ENCODE results near the gene SPECC1L. TPM values are rescaled to one million over a fixed set of nuclear protein-coding genes. Genes with fewer than 3 reads are reported as not detected.

The SPECC1L gene
- total RNA-seq, 1 donor from 2014 or later: 79.5 TPM

DNA sequence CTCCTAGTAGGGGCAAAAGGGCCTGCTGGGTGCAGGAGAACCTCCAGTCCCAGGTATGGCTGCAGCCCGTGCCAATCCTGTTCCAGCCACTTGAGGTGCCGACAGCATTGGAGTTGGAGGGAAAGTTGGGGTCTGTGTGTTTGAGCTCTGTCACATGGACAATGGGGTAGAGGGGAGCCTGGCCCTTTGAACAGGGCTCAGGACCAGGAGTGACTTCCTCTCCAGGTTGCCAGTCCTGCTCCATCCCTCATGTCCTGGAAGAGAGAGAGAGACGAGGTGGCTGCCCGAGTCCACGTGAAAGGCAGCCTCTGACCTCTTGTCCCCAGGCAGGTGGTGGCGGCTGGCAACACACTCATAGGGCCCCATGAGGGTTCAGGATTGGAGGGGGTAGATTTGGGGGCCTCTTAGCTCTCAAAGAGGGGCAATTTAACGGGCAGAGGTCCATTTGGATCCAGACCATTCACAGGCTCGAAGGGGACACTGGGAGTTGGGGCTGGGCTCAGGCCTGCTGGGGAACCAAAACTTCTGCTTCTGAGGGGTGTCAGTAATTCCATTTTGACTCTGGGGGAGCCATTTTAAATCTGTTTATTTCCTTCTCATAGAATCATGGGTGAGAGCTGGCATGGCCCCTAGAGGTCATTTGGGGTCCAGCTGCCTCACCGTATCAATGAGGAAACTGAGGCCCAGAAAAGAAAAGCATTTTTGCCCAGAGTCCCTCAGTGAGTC lies 160.8 kb downstream of the SPECC1L start:
- no peak for DNase-seq (ENCODE audit: extremely low spot score, unreplicated experiment)
- H3K4me3 Mint-ChIP-seq (ENCODE audit: unreplicated experiment): no peak overlapping the region
- H3K27me3 Mint-ChIP-seq (ENCODE audit: unreplicated experiment): no peaks in the 10 kb centered on the region
- TF ChIP-seq, protein P1, sequence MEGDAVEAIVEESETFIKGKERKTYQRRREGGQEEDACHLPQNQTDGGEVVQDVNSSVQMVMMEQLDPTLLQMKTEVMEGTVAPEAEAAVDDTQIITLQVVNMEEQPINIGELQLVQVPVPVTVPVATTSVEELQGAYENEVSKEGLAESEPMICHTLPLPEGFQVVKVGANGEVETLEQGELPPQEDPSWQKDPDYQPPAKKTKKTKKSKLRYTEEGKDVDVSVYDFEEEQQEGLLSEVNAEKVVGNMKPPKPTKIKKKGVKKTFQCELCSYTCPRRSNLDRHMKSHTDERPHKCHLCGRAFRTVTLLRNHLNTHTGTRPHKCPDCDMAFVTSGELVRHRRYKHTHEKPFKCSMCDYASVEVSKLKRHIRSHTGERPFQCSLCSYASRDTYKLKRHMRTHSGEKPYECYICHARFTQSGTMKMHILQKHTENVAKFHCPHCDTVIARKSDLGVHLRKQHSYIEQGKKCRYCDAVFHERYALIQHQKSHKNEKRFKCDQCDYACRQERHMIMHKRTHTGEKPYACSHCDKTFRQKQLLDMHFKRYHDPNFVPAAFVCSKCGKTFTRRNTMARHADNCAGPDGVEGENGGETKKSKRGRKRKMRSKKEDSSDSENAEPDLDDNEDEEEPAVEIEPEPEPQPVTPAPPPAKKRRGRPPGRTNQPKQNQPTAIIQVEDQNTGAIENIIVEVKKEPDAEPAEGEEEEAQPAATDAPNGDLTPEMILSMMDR (IDR thresholded peaks at IDR 0.05): no peak
- no peaks in the 10 kb centered on the region for H3K9me3 Mint-ChIP-seq (ENCODE audit: unreplicated experiment)
- no peaks in the 10 kb centered on the region for H3K36me3 Mint-ChIP-seq (ENCODE audit: unreplicated experiment)
- peaks cover 43% of the 10 kb centered on the region for H3K4me1 Mint-ChIP-seq (ENCODE audit: unreplicated experiment)
- H3K27ac Mint-ChIP-seq (ENCODE audit: unreplicated experiment): no peak overlapping the region

GRCh38 chr22:24432059-24432853 lies 161.6 kb downstream of the SPECC1L start:
- no peak overlapping the region for H3K4me3 Mint-ChIP-seq (ENCODE audit: unreplicated experiment)

DNA sequence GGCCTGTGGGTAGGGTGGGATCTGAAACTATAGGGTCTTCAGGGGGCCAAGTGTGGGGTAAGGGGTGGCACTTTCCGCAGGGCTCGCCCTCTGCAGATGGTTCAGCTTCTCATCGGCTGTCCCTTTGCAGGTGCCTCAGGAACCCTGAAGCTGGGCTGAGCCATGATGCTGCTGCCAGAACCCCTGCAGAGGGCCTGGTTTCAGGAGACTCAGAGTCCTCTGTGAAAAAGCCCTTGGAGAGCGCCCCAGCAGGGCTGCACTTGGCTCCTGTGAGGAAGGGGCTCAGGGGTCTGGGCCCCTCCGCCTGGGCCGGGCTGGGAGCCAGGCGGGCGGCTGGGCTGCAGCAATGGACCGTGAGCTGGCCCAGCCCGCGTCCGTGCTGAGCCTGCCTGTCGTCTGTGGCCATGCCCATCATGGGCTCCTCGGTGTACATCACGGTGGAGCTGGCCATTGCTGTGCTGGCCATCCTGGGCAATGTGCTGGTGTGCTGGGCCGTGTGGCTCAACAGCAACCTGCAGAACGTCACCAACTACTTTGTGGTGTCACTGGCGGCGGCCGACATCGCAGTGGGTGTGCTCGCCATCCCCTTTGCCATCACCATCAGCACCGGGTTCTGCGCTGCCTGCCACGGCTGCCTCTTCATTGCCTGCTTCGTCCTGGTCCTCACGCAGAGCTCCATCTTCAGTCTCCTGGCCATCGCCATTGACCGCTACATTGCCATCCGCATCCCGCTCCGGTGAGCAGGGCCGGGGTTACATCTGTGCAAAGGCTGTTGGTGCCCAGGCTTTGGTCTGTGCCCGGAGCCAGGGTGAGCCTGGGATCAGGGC lies 162.6 kb downstream of the SPECC1L start:
- H3K4me1 Mint-ChIP-seq (ENCODE audit: unreplicated experiment): peaks cover 52% of the 10 kb centered on the region
- no peak overlapping the region for H3K27ac Mint-ChIP-seq (ENCODE audit: unreplicated experiment)

More at GRCh38 chr22:24432059-24432853, 161.6 kb downstream of the SPECC1L start:
- Mint-ChIP-seq H3K27ac (ENCODE audit: unreplicated experiment) (no peak overlapping the region), H3K9me3 (ENCODE audit: unreplicated experiment) (no peaks in the 10 kb centered on the region), H3K4me1 (ENCODE audit: unreplicated experiment) (peaks cover 43% of the 10 kb centered on the region), H3K27me3 (ENCODE audit: unreplicated experiment) (no peaks in the 10 kb centered on the region), H3K36me3 (ENCODE audit: unreplicated experiment) (no peaks in the 10 kb centered on the region)
- TF ChIP-seq, protein P1 (IDR thresholded peaks at IDR 0.05): no peak
- DNase-seq (ENCODE audit: extremely low spot score, unreplicated experiment): no peak

DNA sequence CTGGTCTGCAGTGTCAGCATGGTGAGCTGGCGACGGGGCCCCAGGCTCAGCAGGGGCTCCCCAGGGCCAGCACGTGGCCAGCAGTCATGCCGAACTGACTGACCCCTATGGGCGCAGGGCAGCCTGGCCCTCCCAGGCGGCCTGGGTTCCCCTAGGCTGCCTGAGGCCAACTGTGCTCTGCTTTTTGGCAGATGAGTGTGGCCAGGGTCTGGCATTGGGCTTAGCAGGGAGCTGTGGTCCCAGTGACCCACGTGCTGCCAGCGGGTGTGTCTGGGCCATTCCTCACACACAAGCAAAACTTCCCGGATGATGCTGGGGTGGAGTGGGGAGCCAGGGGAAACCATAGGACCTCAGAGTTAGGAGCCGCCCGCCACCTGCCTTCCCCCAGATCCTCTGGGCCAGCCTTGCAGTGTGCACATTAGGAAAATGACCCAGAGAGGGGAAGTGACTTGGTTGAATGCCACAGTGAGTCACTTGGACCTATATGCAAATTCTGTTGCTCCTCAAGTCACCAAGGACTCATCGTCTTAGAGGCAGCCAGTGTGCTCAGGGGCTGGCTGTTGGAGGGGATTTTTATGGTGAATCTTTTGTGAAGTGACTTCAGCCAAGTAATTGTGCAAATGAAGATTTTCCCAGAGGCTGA lies 163.3 kb downstream of the SPECC1L start:
- Mint-ChIP-seq H3K36me3 (ENCODE audit: unreplicated experiment) (no peaks in the 10 kb centered on the region), H3K4me3 (ENCODE audit: unreplicated experiment) (no peak overlapping the region), H3K27me3 (ENCODE audit: unreplicated experiment) (no peaks in the 10 kb centered on the region), H3K27ac (ENCODE audit: unreplicated experiment) (no peak overlapping the region), H3K4me1 (ENCODE audit: unreplicated experiment) (peaks cover 52% of the 10 kb centered on the region), H3K9me3 (ENCODE audit: unreplicated experiment) (no peaks in the 10 kb centered on the region)
- TF ChIP-seq, protein P1 (IDR thresholded peaks at IDR 0.05): no peak
- DNase-seq (ENCODE audit: extremely low spot score, unreplicated experiment): no peak

More for the DNA sequence above, 162.6 kb downstream of the SPECC1L start:
- TF ChIP-seq, protein P1 (IDR thresholded peaks at IDR 0.05): no peak
- no peaks in the 10 kb centered on the region for H3K36me3 Mint-ChIP-seq (ENCODE audit: unreplicated experiment)
- DNase-seq (ENCODE audit: extremely low spot score, unreplicated experiment): no peak
- H3K9me3 Mint-ChIP-seq (ENCODE audit: unreplicated experiment): no peaks in the 10 kb centered on the region
- H3K27me3 Mint-ChIP-seq (ENCODE audit: unreplicated experiment): no peaks in the 10 kb centered on the region
- H3K4me3 Mint-ChIP-seq (ENCODE audit: unreplicated experiment): no peak overlapping the region

Data from osteocyte (in vitro differentiated cells).